ENCODE measurements around the gene GLS. TPM values are rescaled to one million over a fixed set of nuclear protein-coding genes. Genes with fewer than 3 reads are reported as not detected.
A peak's percentile ranks its signal among the peaks of the same experiment; 100 is the strongest.
"Not testable (repeated sequence)": the region's sequence is repeated elsewhere in the genome, so short reads cannot be mapped to it uniquely, and the experiment has no call there.

The GLS gene
- total and polyA plus RNA-seq, 2 donors (not counting 1 experiment from before 2014, with no cell fraction given), result 32.5 to 195 TPM

GRCh38 chr2:190993292-190993643 lies 112.6 kb downstream of the GLS start:
- CTCF ChIA-PET, result interaction anchor here (1.1 kb wide), 1 partner anchor 162 kb away, joined by 3 read pairs; no protein-coding TSS in a partner anchor
- Mint-ChIP-seq H3K4me1 (no peaks in the 10 kb centered on the region), H3K27me3 (no peaks in the 10 kb centered on the region), H3K9me3 (ENCODE audit: insufficient read depth) (no peaks in the 10 kb centered on the region), H3K4me3 (no peak overlapping the region), H3K27ac (no peak overlapping the region)
- H3K4me2 ChIP-seq (replicated peaks; ENCODE audit: low read depth, low read length, poor library complexity, severe bottlenecking), result no peak overlapping the region
- peaks cover 12 to 96% of the 10 kb centered on the region in 2 experiments for H3K36me3 ChIP-seq (replicated peaks in 1 of 2; ENCODE audit: control extremely low read depth in 1 of 2, control insufficient read depth in 1 of 2, extremely low read depth in 1 of 2, insufficient read depth in 2 of 2, low read length in 1 of 2)
- no peak overlapping the region for H2AFZ ChIP-seq (ENCODE audit: insufficient read depth, low read depth, low read length, poor library complexity, severe bottlenecking)
- TF ChIP-seq EZH2 (IDR thresholded peaks at IDR 0.05; ENCODE audit: borderline replicate concordance, insufficient read depth, low read depth, low read length, poor library complexity, severe bottlenecking), result no peak
- TF ChIP-seq, protein P1, sequence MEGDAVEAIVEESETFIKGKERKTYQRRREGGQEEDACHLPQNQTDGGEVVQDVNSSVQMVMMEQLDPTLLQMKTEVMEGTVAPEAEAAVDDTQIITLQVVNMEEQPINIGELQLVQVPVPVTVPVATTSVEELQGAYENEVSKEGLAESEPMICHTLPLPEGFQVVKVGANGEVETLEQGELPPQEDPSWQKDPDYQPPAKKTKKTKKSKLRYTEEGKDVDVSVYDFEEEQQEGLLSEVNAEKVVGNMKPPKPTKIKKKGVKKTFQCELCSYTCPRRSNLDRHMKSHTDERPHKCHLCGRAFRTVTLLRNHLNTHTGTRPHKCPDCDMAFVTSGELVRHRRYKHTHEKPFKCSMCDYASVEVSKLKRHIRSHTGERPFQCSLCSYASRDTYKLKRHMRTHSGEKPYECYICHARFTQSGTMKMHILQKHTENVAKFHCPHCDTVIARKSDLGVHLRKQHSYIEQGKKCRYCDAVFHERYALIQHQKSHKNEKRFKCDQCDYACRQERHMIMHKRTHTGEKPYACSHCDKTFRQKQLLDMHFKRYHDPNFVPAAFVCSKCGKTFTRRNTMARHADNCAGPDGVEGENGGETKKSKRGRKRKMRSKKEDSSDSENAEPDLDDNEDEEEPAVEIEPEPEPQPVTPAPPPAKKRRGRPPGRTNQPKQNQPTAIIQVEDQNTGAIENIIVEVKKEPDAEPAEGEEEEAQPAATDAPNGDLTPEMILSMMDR (IDR thresholded peaks at IDR 0.05), result no peak
- H3K4me1 ChIP-seq (ENCODE audit: control insufficient read depth in 2 of 2, insufficient read depth in 2 of 2, low read length in 2 of 2), result no peaks in the 10 kb centered on the region
- POLR2A ChIA-PET, result no interaction called here
- 100% methylated on average over 3 of the region's 6 CpGs for WGBS (ENCODE audit: insufficient coverage)
- H3K9ac ChIP-seq (ENCODE audit: low read length), result no peak overlapping the region
- DNase-seq (no peak), ATAC-seq (ENCODE audit: low read depth) (no peak)
- no peak overlapping the region for H3K27ac ChIP-seq (ENCODE audit: low read length in 2 of 2)
- peaks cover 0 to 5% (median 0%) of the 10 kb centered on the region in 3 donors for H3K9me3 ChIP-seq (ENCODE audit: control extremely low read depth in 1 of 3, control insufficient read depth in 2 of 3, insufficient read depth in 1 of 3, low read length in 2 of 3)
- H3K79me2 ChIP-seq (ENCODE audit: control insufficient read depth, insufficient read depth, low read length), result peaks cover 6% of the 10 kb centered on the region
- H3K4me3 ChIP-seq (ENCODE audit: control extremely low read depth in 1 of 5, extremely low read depth in 1 of 5, insufficient read depth in 1 of 5, low read depth in 2 of 5, low read length in 4 of 5), result no peak overlapping the region
- intact Hi-C loops (cut with micrococcal nuclease), result no loop called here
- H3K27me3 ChIP-seq (replicated peaks in 1 of 4; ENCODE audit: control extremely low read depth in 1 of 4, control insufficient read depth in 3 of 4, insufficient read depth in 4 of 4, low read length in 3 of 4), result no peaks in the 10 kb centered on the region
- H4K20me1 ChIP-seq (ENCODE audit: control insufficient read depth, insufficient read depth, low read length, poor library complexity, severe bottlenecking), result no peaks in the 10 kb centered on the region

DNA sequence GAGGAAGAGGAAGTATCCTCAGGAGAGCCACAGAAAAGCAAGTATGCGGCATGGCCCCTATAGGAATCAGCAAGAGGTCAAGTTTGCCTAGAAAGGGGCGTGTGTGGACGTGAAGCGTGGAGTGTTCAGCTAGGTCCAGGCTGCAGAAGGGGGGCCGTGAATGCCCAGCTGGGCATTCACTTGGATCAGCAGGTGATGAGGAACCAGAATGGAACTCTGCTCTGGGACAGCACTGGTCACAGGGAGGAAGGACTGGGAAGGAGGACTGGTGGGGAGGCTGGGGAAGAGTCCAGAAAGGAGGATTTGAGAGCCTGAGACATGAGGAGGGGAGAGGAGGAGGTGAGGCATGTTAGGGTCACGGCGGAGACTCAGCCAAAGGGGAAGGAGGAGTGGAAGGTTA lies 113.5 kb downstream of the GLS start:
- WGBS (ENCODE audit: insufficient coverage), result 96% methylated on average over 7 of the region's 7 CpGs
- Mint-ChIP-seq H3K4me3 (no peak overlapping the region), H3K4me1 (no peaks in the 10 kb centered on the region), H3K27ac (peak overlapping the region; percentile 18), H3K9me3 (ENCODE audit: insufficient read depth) (no peaks in the 10 kb centered on the region), H3K27me3 (no peaks in the 10 kb centered on the region)
- H3K4me1 ChIP-seq (ENCODE audit: control insufficient read depth in 2 of 2, insufficient read depth in 2 of 2, low read length in 2 of 2), result no peaks in the 10 kb centered on the region
- H3K36me3 ChIP-seq (replicated peaks in 1 of 2; ENCODE audit: control extremely low read depth in 1 of 2, control insufficient read depth in 1 of 2, extremely low read depth in 1 of 2, insufficient read depth in 2 of 2, low read length in 1 of 2), result peaks cover 12 to 94% of the 10 kb centered on the region in 2 experiments
- H4K20me1 ChIP-seq (ENCODE audit: control insufficient read depth, insufficient read depth, low read length, poor library complexity, severe bottlenecking), result no peaks in the 10 kb centered on the region
- DNase-seq, result no peak
- peaks cover 0 to 5% (median 0%) of the 10 kb centered on the region in 3 donors for H3K9me3 ChIP-seq (ENCODE audit: control extremely low read depth in 1 of 3, control insufficient read depth in 2 of 3, insufficient read depth in 1 of 3, low read length in 2 of 3)
- H3K4me2 ChIP-seq (replicated peaks; ENCODE audit: low read depth, low read length, poor library complexity, severe bottlenecking), result no peak overlapping the region
- H2AFZ ChIP-seq (ENCODE audit: insufficient read depth, low read depth, low read length, poor library complexity, severe bottlenecking), result no peak overlapping the region
- no peak overlapping the region for H3K9ac ChIP-seq (ENCODE audit: low read length)
- CTCF ChIA-PET, result interaction anchor here (1.1 kb wide), 1 partner anchor 161 kb away, joined by 3 read pairs; no protein-coding TSS in a partner anchor
- H3K27ac ChIP-seq (ENCODE audit: low read length in 2 of 2), result no peak overlapping the region
- intact Hi-C loops (cut with micrococcal nuclease), result no loop called here
- ATAC-seq (ENCODE audit: low read depth), result no peak
- TF ChIP-seq EZH2 (IDR thresholded peaks at IDR 0.05; ENCODE audit: borderline replicate concordance, insufficient read depth, low read depth, low read length, poor library complexity, severe bottlenecking), result no peak
- TF ChIP-seq, protein P1 (IDR thresholded peaks at IDR 0.05), result no peak
- H3K27me3 ChIP-seq (replicated peaks in 1 of 4; ENCODE audit: control extremely low read depth in 1 of 4, control insufficient read depth in 3 of 4, insufficient read depth in 4 of 4, low read length in 3 of 4), result no peaks in the 10 kb centered on the region
- H3K4me3 ChIP-seq (ENCODE audit: control extremely low read depth in 1 of 5, extremely low read depth in 1 of 5, insufficient read depth in 1 of 5, low read depth in 2 of 5, low read length in 4 of 5), result no peak overlapping the region
- peaks cover 6% of the 10 kb centered on the region for H3K79me2 ChIP-seq (ENCODE audit: control insufficient read depth, insufficient read depth, low read length)
- POLR2A ChIA-PET, result no interaction called here

- intact Hi-C loops (cut with micrococcal nuclease); H3K9ac ChIP-seq (ENCODE audit: low read length); ATAC-seq (ENCODE audit: low read depth); H3K4me3 Mint-ChIP-seq; H3K27me3 Mint-ChIP-seq; H3K27me3 ChIP-seq (replicated peaks in 1 of 4; ENCODE audit: control extremely low read depth in 1 of 4, control insufficient read depth in 3 of 4, insufficient read depth in 4 of 4, low read length in 3 of 4); H3K4me2 ChIP-seq (replicated peaks; ENCODE audit: low read depth, low read length, poor library complexity, severe bottlenecking); H3K4me3 ChIP-seq (ENCODE audit: control extremely low read depth in 1 of 5, extremely low read depth in 1 of 5, insufficient read depth in 1 of 5, low read depth in 2 of 5, low read length in 4 of 5); H3K79me2 ChIP-seq (ENCODE audit: control insufficient read depth, insufficient read depth, low read length); H2AFZ ChIP-seq (ENCODE audit: insufficient read depth, low read depth, low read length, poor library complexity, severe bottlenecking); POLR2A ChIA-PET; H3K9me3 ChIP-seq (ENCODE audit: control extremely low read depth in 1 of 3, control insufficient read depth in 2 of 3, insufficient read depth in 1 of 3, low read length in 2 of 3); DNase-seq; CTCF ChIA-PET; H3K9me3 Mint-ChIP-seq (ENCODE audit: insufficient read depth); H3K27ac ChIP-seq (ENCODE audit: low read length in 2 of 2); H3K4me1 Mint-ChIP-seq; H3K4me1 ChIP-seq (ENCODE audit: control insufficient read depth in 2 of 2, insufficient read depth in 2 of 2, low read length in 2 of 2); H3K27ac Mint-ChIP-seq; H4K20me1 ChIP-seq (ENCODE audit: control insufficient read depth, insufficient read depth, low read length, poor library complexity, severe bottlenecking): not testable (repeated sequence)
- 100% methylated on average over 1 of the region's 3 CpGs for WGBS (ENCODE audit: insufficient coverage)
- peaks cover 15 to 94% of the 10 kb centered on the region in 2 experiments for H3K36me3 ChIP-seq (replicated peaks in 1 of 2; ENCODE audit: control extremely low read depth in 1 of 2, control insufficient read depth in 1 of 2, extremely low read depth in 1 of 2, insufficient read depth in 2 of 2, low read length in 1 of 2)
Observed at GRCh38 chr2:190995315-190995714, 114.7 kb downstream of the GLS start.
